Measurements from ENCODE around the gene PPP1R14C. TPM values are rescaled to one million over a fixed set of nuclear protein-coding genes. Genes with fewer than 3 reads are reported as not detected.

Gene PPP1R14C
- polyA plus RNA-seq, 3 donors, result 0.11 TPM; not detected in 2

GRCh38 chr6:150230832-150231524 lies 88.1 kb downstream of the PPP1R14C start:
- Mint-ChIP-seq H3K27me3 (ENCODE audit: low read depth in 3 of 3) (peaks cover 18 to 62% (median 27%) of the 10 kb centered on the region in 3 donors), H3K4me3 (no peak overlapping the region), H3K36me3 (no peaks in the 10 kb centered on the region), H3K9me3 (peaks cover 0 to 6% (median 3%) of the 10 kb centered on the region in 7 donors), H3K27ac (no peak overlapping the region), H3K4me1 (no peaks in the 10 kb centered on the region)
- Histone ChIP-seq H3K27ac (ENCODE audit: low read depth in 1 of 2, low read length in 2 of 2) (no peak overlapping the region), H2AFZ (ENCODE audit: insufficient read depth, low read depth, low read length, poor library complexity, severe bottlenecking) (no peak overlapping the region), H3K4me2 (replicated peaks; ENCODE audit: extremely low read depth, low read length, poor library complexity, severe bottlenecking) (no peak overlapping the region), H4K20me1 (ENCODE audit: insufficient read depth, low read length) (no peaks in the 10 kb centered on the region), H3K9me3 (replicated peaks in 1 of 2; ENCODE audit: control insufficient read depth in 1 of 2, insufficient read depth in 1 of 2, low read length in 2 of 2) (no peaks in the 10 kb centered on the region), H3K79me2 (ENCODE audit: insufficient read depth, low read length) (no peaks in the 10 kb centered on the region), H3K4me1 (ENCODE audit: control insufficient read depth in 1 of 2, insufficient read depth in 2 of 2, low read length in 2 of 2) (no peaks in the 10 kb centered on the region), H3K9ac (ENCODE audit: insufficient read depth, low read length, poor library complexity, severe bottlenecking) (no peak overlapping the region), H3K4me3 (replicated peaks in 1 of 3; ENCODE audit: low read depth in 2 of 3, low read length in 3 of 3) (no peak overlapping the region), H3K36me3 (replicated peaks in 1 of 2; ENCODE audit: control insufficient read depth in 1 of 2, insufficient read depth in 2 of 2, low read length in 2 of 2) (no peaks in the 10 kb centered on the region), H3K27me3 (ENCODE audit: control insufficient read depth in 2 of 2, insufficient read depth in 2 of 2, low read length in 2 of 2) (peaks cover 5 to 18% of the 10 kb centered on the region in 2 donors)
- WGBS (ENCODE audit: insufficient coverage), result 98% methylated on average over 11 of the region's 13 CpGs
- intact Hi-C loops (cut with micrococcal nuclease), result no loop called here
- TF ChIP-seq CTCF (IDR thresholded peaks at IDR 0.05), result no peak
- no peak for DNase-seq

- Histone ChIP-seq H2AFZ (ENCODE audit: insufficient read depth, low read depth, low read length, poor library complexity, severe bottlenecking) (no peak overlapping the region), H3K4me3 (replicated peaks in 1 of 3; ENCODE audit: low read depth in 2 of 3, low read length in 3 of 3) (no peak overlapping the region), H3K27ac (ENCODE audit: low read depth in 1 of 2, low read length in 2 of 2) (no peak overlapping the region), H3K4me1 (ENCODE audit: control insufficient read depth in 1 of 2, insufficient read depth in 2 of 2, low read length in 2 of 2) (no peaks in the 10 kb centered on the region), H3K79me2 (ENCODE audit: insufficient read depth, low read length) (no peaks in the 10 kb centered on the region), H3K36me3 (replicated peaks in 1 of 2; ENCODE audit: control insufficient read depth in 1 of 2, insufficient read depth in 2 of 2, low read length in 2 of 2) (no peaks in the 10 kb centered on the region), H3K9me3 (replicated peaks in 1 of 2; ENCODE audit: control insufficient read depth in 1 of 2, insufficient read depth in 1 of 2, low read length in 2 of 2) (no peaks in the 10 kb centered on the region), H3K27me3 (ENCODE audit: control insufficient read depth in 2 of 2, insufficient read depth in 2 of 2, low read length in 2 of 2) (peaks cover 5 to 18% of the 10 kb centered on the region in 2 donors), H3K9ac (ENCODE audit: insufficient read depth, low read length, poor library complexity, severe bottlenecking) (no peak overlapping the region), H4K20me1 (ENCODE audit: insufficient read depth, low read length) (no peaks in the 10 kb centered on the region), H3K4me2 (replicated peaks; ENCODE audit: extremely low read depth, low read length, poor library complexity, severe bottlenecking) (no peak overlapping the region)
- Mint-ChIP-seq H3K36me3 (no peaks in the 10 kb centered on the region), H3K4me1 (no peaks in the 10 kb centered on the region), H3K9me3 (peaks cover 0 to 6% (median 3%) of the 10 kb centered on the region in 7 donors), H3K27me3 (ENCODE audit: low read depth in 3 of 3) (peaks cover 21 to 66% (median 30%) of the 10 kb centered on the region in 3 donors), H3K4me3 (no peak overlapping the region), H3K27ac (no peak overlapping the region)
- intact Hi-C loops (cut with micrococcal nuclease), result no loop called here
- DNase-seq, result no peak
- no CpG with 5 or more reads among the region's 2 CpGs for WGBS (ENCODE audit: insufficient coverage)
- TF ChIP-seq CTCF (IDR thresholded peaks at IDR 0.05), result no peak
Observed at GRCh38 chr6:150231525-150231850, 88.6 kb downstream of the PPP1R14C start.
